Esophagus mucosa (tissue), 1 donor: ENCODE results near the gene ESRRB. TPM values are rescaled to one million over a fixed set of nuclear protein-coding genes. Genes with fewer than 3 reads are reported as not detected.

Experiments used
- ATAC-seq: fragments of 200-7000 bp; cut with Tn5 transposase; one replicate; pipeline ENCODE4 v1.9.1; 2020
- total RNA-seq: library from RNA; stranded (reverse); gene quantifications from one replicate; pipeline ENCODE4 v1.2.4, GENCODE V29; 2023
- donor health status: DM: yes; HTN: yes; CAD: no.

The ESRRB gene
- total RNA-seq, 1 donor from 2014 or later: 0.12 TPM

GRCh38 chr14:76408877-76409276 is 32.9 kb downstream of the ESRRB start:
- ATAC-seq: no peak

- no peak for ATAC-seq
These were observed 36.6 kb downstream of the ESRRB start for GRCh38 chr14:76412501-76412900.

DNA sequence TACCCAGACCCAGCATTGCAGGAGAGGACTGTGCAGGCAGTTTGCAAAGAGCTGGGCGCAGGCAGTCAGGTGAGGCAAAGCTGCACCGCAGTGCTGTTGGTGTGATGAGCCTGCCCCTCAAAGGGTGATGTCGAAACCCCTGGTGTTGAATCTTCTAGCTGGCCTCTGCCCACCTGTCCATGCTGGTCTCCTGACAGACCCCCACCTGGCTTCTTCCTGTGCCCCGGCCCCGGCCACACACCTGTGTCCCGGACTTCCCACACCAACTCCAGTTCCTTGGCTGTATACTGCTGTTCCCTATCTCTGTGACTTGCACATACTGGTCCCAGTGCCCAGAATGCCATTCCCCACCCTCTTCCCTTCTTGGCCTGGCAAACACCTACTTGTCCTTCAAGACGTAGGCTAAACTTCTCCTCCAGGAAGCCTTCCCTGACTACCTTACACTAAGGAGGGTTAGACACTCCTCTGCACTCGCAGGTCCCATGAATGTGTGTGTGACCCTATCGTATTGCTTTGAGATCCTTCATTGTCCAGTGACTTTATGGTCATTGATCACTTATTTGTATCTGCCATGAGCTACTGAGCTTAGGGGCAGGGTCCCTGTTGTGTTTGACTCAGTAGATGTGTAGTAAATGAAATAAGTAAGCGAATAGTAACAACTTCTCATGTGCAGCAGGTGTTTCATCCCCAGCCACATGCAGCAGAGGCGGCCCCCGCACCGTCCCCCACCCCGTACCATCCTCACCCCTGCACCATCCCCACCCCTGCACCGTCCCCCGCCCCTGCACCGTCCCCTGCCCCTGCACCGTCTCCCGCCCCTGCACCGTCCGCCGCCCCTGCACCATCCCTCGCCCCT is 37.4 kb downstream of the ESRRB start:
- no peak for ATAC-seq

GRCh38 chr14:76413962-76414600 is 38.1 kb downstream of the ESRRB start:
- no peak for ATAC-seq

- no peak for ATAC-seq
These were observed 43.5 kb downstream of the ESRRB start for GRCh38 chr14:76419399-76419798.

GRCh38 chr14:76420827-76421226 is 44.9 kb downstream of the ESRRB start:
- no peak for ATAC-seq

- no peak for ATAC-seq
These were observed 45.7 kb downstream of the ESRRB start for GRCh38 chr14:76421662-76422061.

DNA sequence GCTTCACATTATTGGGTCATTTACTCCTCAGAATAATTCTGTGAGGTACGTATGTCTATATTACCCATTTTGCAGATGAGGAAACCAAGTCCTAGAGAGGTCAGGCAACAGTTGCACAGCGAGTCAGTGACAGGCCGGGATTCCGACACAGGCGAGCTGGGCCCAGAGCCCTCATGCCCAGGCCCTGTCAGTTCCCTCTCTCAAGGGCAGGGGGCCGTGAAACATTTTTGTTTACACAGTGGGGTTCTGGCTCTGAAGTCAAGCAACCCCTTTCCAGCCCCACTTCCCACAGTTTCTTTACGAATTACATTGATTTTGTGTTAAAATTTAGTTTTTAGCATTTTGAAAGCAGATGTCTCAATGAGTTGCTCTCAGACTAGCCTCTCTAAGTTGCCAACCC is 46.7 kb downstream of the ESRRB start:
- ATAC-seq: no peak

GRCh38 chr14:76423534-76423933 is 47.6 kb downstream of the ESRRB start:
- no peak for ATAC-seq

- ATAC-seq: no peak
These were observed 48.4 kb downstream of the ESRRB start for GRCh38 chr14:76424359-76424758.

DNA sequence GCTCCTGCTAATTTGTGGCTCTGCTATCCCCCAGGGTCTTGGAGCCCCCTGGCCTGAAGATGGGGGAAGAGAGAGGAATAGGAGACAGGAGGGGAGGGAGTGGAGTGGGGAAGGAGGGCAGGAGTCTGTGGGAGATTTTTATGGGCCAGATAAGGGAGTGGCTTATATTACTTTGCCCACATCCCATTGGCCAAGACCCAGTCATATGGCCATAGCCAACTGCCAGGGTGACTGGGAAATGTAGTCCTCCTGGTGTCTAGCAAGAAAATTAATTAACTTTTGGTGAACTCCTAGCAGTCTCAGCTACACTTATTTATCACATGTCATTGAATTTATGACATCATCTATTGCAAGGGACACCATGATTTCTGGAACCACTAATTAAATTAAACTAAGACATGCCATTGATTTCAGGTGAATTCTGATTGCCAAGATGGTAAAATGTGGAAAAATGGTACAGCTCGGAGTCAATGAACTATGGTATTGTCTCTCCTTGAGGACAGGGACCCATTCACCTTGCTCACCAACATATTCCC is 50.3 kb downstream of the ESRRB start:
- peak; percentile 29 for ATAC-seq

- ATAC-seq: no peak
These were observed 52.7 kb downstream of the ESRRB start for GRCh38 chr14:76428611-76429010.

DNA sequence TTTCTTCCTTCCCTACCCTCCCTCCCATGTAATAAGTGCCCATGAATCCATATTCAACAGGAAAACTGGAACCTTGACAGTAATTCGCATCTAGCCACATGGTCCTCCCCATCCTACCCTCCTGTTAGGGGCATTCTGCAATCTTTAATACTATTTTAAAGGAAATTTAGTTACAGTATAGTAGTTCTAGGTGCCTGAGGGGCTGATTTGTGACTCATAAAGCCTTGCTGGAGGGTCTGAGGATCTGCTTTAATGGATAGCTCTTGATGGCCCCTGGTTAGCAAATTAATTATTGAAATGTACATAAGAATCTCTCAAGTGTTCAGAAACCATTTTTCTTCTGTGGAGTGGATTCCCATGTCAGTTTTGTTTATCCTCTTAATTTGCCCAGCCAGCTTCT is 54.1 kb downstream of the ESRRB start:
- no peak for ATAC-seq

GRCh38 chr14:76430475-76430980 is 54.6 kb downstream of the ESRRB start:
- no peak for ATAC-seq

- no peak for ATAC-seq
These were observed 55.6 kb downstream of the ESRRB start for GRCh38 chr14:76431538-76431937.

- ATAC-seq: no peak
These were observed 57.2 kb downstream of the ESRRB start for GRCh38 chr14:76432827-76433752.

DNA sequence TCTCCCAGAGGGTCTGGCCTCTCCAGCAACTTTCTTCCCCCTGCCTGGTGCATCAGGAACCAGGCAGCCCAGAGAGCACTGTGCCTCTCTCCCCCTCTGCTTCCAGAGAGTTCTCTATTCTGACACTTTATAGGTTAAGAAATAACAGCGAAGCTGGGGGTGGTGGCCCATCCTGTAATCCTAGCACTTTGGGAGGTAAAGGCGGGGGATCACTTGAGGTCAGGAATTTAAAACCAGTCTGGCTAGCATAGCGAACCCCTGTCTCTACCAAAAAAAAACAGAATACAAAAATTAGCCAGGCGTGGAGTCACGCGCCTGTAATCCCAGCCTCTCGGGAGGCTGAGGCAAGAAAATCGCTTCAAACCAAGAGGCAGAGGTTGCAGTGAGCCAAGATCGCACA is 58.3 kb downstream of the ESRRB start:
- ATAC-seq: no peak

GRCh38 chr14:76439237-76439775 is 63.4 kb downstream of the ESRRB start:
- ATAC-seq: no peak

DNA sequence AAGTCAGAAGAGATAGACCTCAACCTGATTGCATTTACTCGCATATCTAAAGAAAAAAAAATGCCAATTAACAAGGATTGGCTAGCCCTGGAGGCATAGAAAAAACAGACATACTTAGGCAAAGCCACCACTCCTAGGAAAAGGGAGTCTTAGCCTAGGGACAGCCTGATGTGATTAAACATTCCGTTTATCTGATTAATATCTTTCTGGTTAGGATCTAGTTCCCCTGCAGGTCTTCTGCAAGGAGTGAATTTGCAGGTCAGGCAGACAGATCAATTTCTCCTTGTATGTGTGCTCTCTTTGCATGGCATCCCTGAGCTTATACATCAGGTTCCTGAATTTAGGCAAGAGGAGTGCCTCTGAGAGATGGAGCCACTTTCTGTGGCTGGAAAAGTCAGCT is 70.5 kb downstream of the ESRRB start:
- no peak for ATAC-seq

GRCh38 chr14:76446921-76447320 is 71.0 kb downstream of the ESRRB start:
- ATAC-seq: no peak

DNA sequence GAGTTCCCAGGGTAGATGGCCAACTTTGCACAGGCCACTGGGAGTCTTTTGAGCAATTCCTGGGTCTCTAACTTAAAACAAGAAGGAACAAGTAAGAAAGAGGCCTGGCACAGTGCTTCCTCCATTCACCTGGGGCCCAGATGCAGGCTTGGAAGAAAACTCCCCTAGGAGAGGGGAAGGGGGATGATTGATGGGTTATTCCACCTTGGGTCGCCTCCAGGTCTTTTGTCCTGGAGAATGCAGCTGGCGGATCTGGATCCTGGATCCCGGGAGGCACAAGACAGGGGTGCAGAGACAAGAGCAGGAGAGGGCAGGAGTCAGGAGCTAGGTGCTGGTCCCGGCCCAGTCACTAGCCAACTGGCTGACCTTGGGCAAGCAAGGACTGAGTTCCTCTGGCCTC is 74.5 kb downstream of the ESRRB start:
- ATAC-seq: no peak

- peak; percentile 49 for ATAC-seq
These were observed 80.3 kb downstream of the ESRRB start for GRCh38 chr14:76456200-76456599.
